NCI-H187 (cell line): ENCODE data around the gene LRRC8C.
"Not testable (repeated sequence)": the region's sequence is repeated elsewhere in the genome, so short reads cannot be mapped to it uniquely, and the experiment has no call there.

Source experiments
- DNase-seq, 2 experiments: peaks; one replicate each; lab custom pipeline; 2025; lab: John Stamatoyannopoulos, UW

Gene LRRC8C

GRCh38 chr1:89704014-89704413 lies 71.1 kb downstream of the LRRC8C start:
- no peak for DNase-seq

GRCh38 chr1:89704885-89705284 lies 72.0 kb downstream of the LRRC8C start:
- DNase-seq: not testable (repeated sequence)

GRCh38 chr1:89705901-89706699 lies 73.2 kb downstream of the LRRC8C start:
- DNase-seq: no peak

GRCh38 chr1:89706700-89707012 lies 73.7 kb downstream of the LRRC8C start:
- DNase-seq: no peak

- no peak for DNase-seq
These were observed 75.9 kb downstream of the LRRC8C start for GRCh38 chr1:89708751-89709375.

GRCh38 chr1:89710498-89711139 lies 77.7 kb downstream of the LRRC8C start:
- DNase-seq: no peak

- DNase-seq: no peak
These were observed 78.3 kb downstream of the LRRC8C start for GRCh38 chr1:89711140-89711778.

- no peak for DNase-seq
These were observed 79.5 kb downstream of the LRRC8C start for GRCh38 chr1:89712420-89712819.

GRCh38 chr1:89715677-89716076 lies 82.8 kb downstream of the LRRC8C start:
- DNase-seq: no peak

- DNase-seq: no peak
These were observed 86.8 kb downstream of the LRRC8C start for GRCh38 chr1:89719502-89720306.

- no peak for DNase-seq
These were observed 87.9 kb downstream of the LRRC8C start for GRCh38 chr1:89720839-89721238.

- no peak for DNase-seq
These were observed 88.4 kb downstream of the LRRC8C start for GRCh38 chr1:89721351-89721750.

GRCh38 chr1:89723144-89723543 lies 90.2 kb downstream of the LRRC8C start:
- DNase-seq: no peak

GRCh38 chr1:89723863-89724262 lies 90.9 kb downstream of the LRRC8C start:
- DNase-seq: no peak

- no peak for DNase-seq
These were observed 91.6 kb downstream of the LRRC8C start for GRCh38 chr1:89724369-89725010.

GRCh38 chr1:89725011-89725370 lies 92.1 kb downstream of the LRRC8C start:
- DNase-seq: no peak

GRCh38 chr1:89725631-89726030 lies 92.7 kb downstream of the LRRC8C start:
- DNase-seq: no peak

- no peak for DNase-seq
These were observed 94.8 kb downstream of the LRRC8C start for GRCh38 chr1:89727517-89728312.

GRCh38 chr1:89728381-89728780 lies 95.5 kb downstream of the LRRC8C start:
- no peak for DNase-seq

- DNase-seq: no peak
These were observed 99.3 kb downstream of the LRRC8C start for GRCh38 chr1:89732206-89732605.
